Measurements from ENCODE around the gene SV2A. TPM values are rescaled to one million over a fixed set of nuclear protein-coding genes. Genes with fewer than 3 reads are reported as not detected.
"Not testable (repeated sequence)": the region's sequence is repeated elsewhere in the genome, so short reads cannot be mapped to it uniquely, and the experiment has no call there.

Gene SV2A
- total RNA-seq: 1 to 10 TPM; 1.4 to 7.4 TPM

GRCh38 chr1:149917571-149918144 is at the start of gene SV2A:
TSS of gene SV2A (minus strand) at chr1:149917844. CDS start at chr1:149913840, 4,004 bp downstream.
- no peaks in the 10 kb centered on the region for H3K9me3 Mint-ChIP-seq
- ATAC-seq (peak in 1 of 2 donors; percentile 63), DNase-seq (ENCODE audit: low spot score) (peak; percentile 51)
- H3K27ac Mint-ChIP-seq: peak within 1 kb of the TSS in 1 of 2 donors; percentile 60
- no peaks in the 10 kb centered on the region for H3K36me3 Mint-ChIP-seq
- H3K4me1 Mint-ChIP-seq (ENCODE audit: low read depth in 2 of 2): peaks cover 6 to 7% of the 10 kb centered on the region in 2 donors
- peaks cover 9 to 16% of the 10 kb centered on the region in 2 donors for H3K27me3 Mint-ChIP-seq
- peak within 1 kb of the TSS; percentile 62 for H3K4me3 Mint-ChIP-seq

GRCh38 chr1:149967041-149967440 is 49.4 kb upstream of the SV2A start:
- H3K27ac Mint-ChIP-seq: no peak overlapping the region
- H3K36me3 Mint-ChIP-seq: peaks cover 6% of the 10 kb centered on the region
- no peak overlapping the region for H3K4me3 Mint-ChIP-seq
- no peaks in the 10 kb centered on the region for H3K27me3 Mint-ChIP-seq
- no peaks in the 10 kb centered on the region for H3K9me3 Mint-ChIP-seq
- H3K4me1 Mint-ChIP-seq (ENCODE audit: low read depth in 2 of 2): peaks cover 0 to 7% of the 10 kb centered on the region in 2 donors
- DNase-seq (ENCODE audit: low spot score) (no peak), ATAC-seq (no peak)

GRCh38 chr1:149966405-149966804 is 48.8 kb upstream of the SV2A start:
- no peaks in the 10 kb centered on the region for H3K27me3 Mint-ChIP-seq
- DNase-seq (ENCODE audit: low spot score) (no peak), ATAC-seq (no peak)
- H3K4me3 Mint-ChIP-seq: no peak overlapping the region
- no peaks in the 10 kb centered on the region for H3K9me3 Mint-ChIP-seq
- H3K27ac Mint-ChIP-seq: no peak overlapping the region
- H3K4me1 Mint-ChIP-seq (ENCODE audit: low read depth in 2 of 2): peaks cover 0 to 9% of the 10 kb centered on the region in 2 donors
- H3K36me3 Mint-ChIP-seq: peaks cover 7% of the 10 kb centered on the region

GRCh38 chr1:149965440-149965839 is 47.8 kb upstream of the SV2A start:
- Mint-ChIP-seq H3K9me3 (no peaks in the 10 kb centered on the region), H3K4me3 (no peak overlapping the region), H3K27me3 (no peaks in the 10 kb centered on the region), H3K4me1 (ENCODE audit: low read depth in 2 of 2) (peaks cover 0 to 11% of the 10 kb centered on the region in 2 donors), H3K27ac (peak overlapping the region in 1 of 2 donors; percentile 12), H3K36me3 (peaks cover 16% of the 10 kb centered on the region)
- DNase-seq (ENCODE audit: low spot score) (no peak), ATAC-seq (no peak)

GRCh38 chr1:149963358-149963757 is 45.7 kb upstream of the SV2A start:
- ATAC-seq (no peak), DNase-seq (ENCODE audit: low spot score) (no peak)
- Mint-ChIP-seq H3K4me3 (no peak overlapping the region), H3K4me1 (ENCODE audit: low read depth in 2 of 2) (peaks cover 0 to 11% of the 10 kb centered on the region in 2 donors), H3K36me3 (peaks cover 28% of the 10 kb centered on the region), H3K9me3 (no peaks in the 10 kb centered on the region), H3K27ac (no peak overlapping the region), H3K27me3 (no peaks in the 10 kb centered on the region)

- Mint-ChIP-seq H3K27ac (no peak overlapping the region), H3K36me3 (peaks cover 28% of the 10 kb centered on the region), H3K4me1 (ENCODE audit: low read depth in 2 of 2) (peaks cover 0 to 11% of the 10 kb centered on the region in 2 donors), H3K27me3 (no peaks in the 10 kb centered on the region), H3K9me3 (no peaks in the 10 kb centered on the region), H3K4me3 (no peak overlapping the region)
- DNase-seq (ENCODE audit: low spot score): no peak
- ATAC-seq: no peak
Measured at GRCh38 chr1:149962736-149963135, 45.1 kb upstream of the SV2A start.

GRCh38 chr1:149962039-149962647 is 44.5 kb upstream of the SV2A start:
- no peak overlapping the region for H3K4me3 Mint-ChIP-seq
- peaks cover 28% of the 10 kb centered on the region for H3K36me3 Mint-ChIP-seq
- H3K9me3 Mint-ChIP-seq: no peaks in the 10 kb centered on the region
- ATAC-seq (peak; percentile 57 to 73), DNase-seq (ENCODE audit: low spot score) (no peak)
- no peaks in the 10 kb centered on the region for H3K27me3 Mint-ChIP-seq
- H3K27ac Mint-ChIP-seq: peak overlapping the region in 1 of 2 donors; percentile 76
- H3K4me1 Mint-ChIP-seq (ENCODE audit: low read depth in 2 of 2): peaks cover 0 to 11% of the 10 kb centered on the region in 2 donors

GRCh38 chr1:149957548-149957947 is 39.9 kb upstream of the SV2A start:
- H3K4me1 Mint-ChIP-seq (ENCODE audit: low read depth in 2 of 2); DNase-seq (ENCODE audit: low spot score); H3K4me3 Mint-ChIP-seq; H3K27ac Mint-ChIP-seq; H3K27me3 Mint-ChIP-seq; H3K9me3 Mint-ChIP-seq; ATAC-seq: not testable (repeated sequence)
- H3K36me3 Mint-ChIP-seq: peaks cover 36% of the 10 kb centered on the region

- Mint-ChIP-seq H3K4me3 (no peak overlapping the region), H3K36me3 (peaks cover 9% of the 10 kb centered on the region), H3K27ac (no peak overlapping the region), H3K9me3 (no peaks in the 10 kb centered on the region), H3K4me1 (ENCODE audit: low read depth in 2 of 2) (no peaks in the 10 kb centered on the region), H3K27me3 (no peaks in the 10 kb centered on the region)
- DNase-seq (ENCODE audit: low spot score) (no peak), ATAC-seq (no peak)
Measured at GRCh38 chr1:149949911-149950310, 32.3 kb upstream of the SV2A start.

GRCh38 chr1:149945206-149945605 is 27.6 kb upstream of the SV2A start:
- no peaks in the 10 kb centered on the region for H3K9me3 Mint-ChIP-seq
- H3K27ac Mint-ChIP-seq: no peak overlapping the region
- H3K4me3 Mint-ChIP-seq: no peak overlapping the region
- H3K4me1 Mint-ChIP-seq (ENCODE audit: low read depth in 2 of 2): no peaks in the 10 kb centered on the region
- ATAC-seq (no peak), DNase-seq (ENCODE audit: low spot score) (no peak)
- H3K27me3 Mint-ChIP-seq: no peaks in the 10 kb centered on the region
- peaks cover 5% of the 10 kb centered on the region for H3K36me3 Mint-ChIP-seq

- Mint-ChIP-seq H3K4me3 (no peak overlapping the region), H3K27me3 (no peaks in the 10 kb centered on the region), H3K9me3 (no peaks in the 10 kb centered on the region), H3K4me1 (ENCODE audit: low read depth in 2 of 2) (peaks cover 8 to 11% of the 10 kb centered on the region in 2 donors), H3K36me3 (peaks cover 5% of the 10 kb centered on the region), H3K27ac (peak overlapping the region in 1 of 2 donors; percentile 62)
- no peak for DNase-seq (ENCODE audit: low spot score)
- ATAC-seq: no peak
Measured at GRCh38 chr1:149942885-149943284, 25.2 kb upstream of the SV2A start.

GRCh38 chr1:149942207-149942606 is 24.6 kb upstream of the SV2A start:
- Mint-ChIP-seq H3K9me3 (no peaks in the 10 kb centered on the region), H3K36me3 (no peaks in the 10 kb centered on the region), H3K27ac (no peak overlapping the region), H3K27me3 (no peaks in the 10 kb centered on the region), H3K4me1 (ENCODE audit: low read depth in 2 of 2) (peaks cover 15 to 18% of the 10 kb centered on the region in 2 donors), H3K4me3 (no peak overlapping the region)
- ATAC-seq: no peak
- no peak for DNase-seq (ENCODE audit: low spot score)

GRCh38 chr1:149940427-149940826 is 22.8 kb upstream of the SV2A start:
- H3K4me3 Mint-ChIP-seq: no peak overlapping the region
- H3K27ac Mint-ChIP-seq: no peak overlapping the region
- H3K36me3 Mint-ChIP-seq: no peaks in the 10 kb centered on the region
- peaks cover 17 to 19% of the 10 kb centered on the region in 2 donors for H3K4me1 Mint-ChIP-seq (ENCODE audit: low read depth in 2 of 2)
- ATAC-seq (no peak), DNase-seq (ENCODE audit: low spot score) (no peak)
- no peaks in the 10 kb centered on the region for H3K9me3 Mint-ChIP-seq
- H3K27me3 Mint-ChIP-seq: no peaks in the 10 kb centered on the region

GRCh38 chr1:149938668-149939003 is 21.0 kb upstream of the SV2A start:
- H3K9me3 Mint-ChIP-seq; H3K27me3 Mint-ChIP-seq; DNase-seq (ENCODE audit: low spot score); H3K4me3 Mint-ChIP-seq; ATAC-seq; H3K36me3 Mint-ChIP-seq: not testable (repeated sequence)
- peaks cover 19 to 20% of the 10 kb centered on the region in 2 donors for H3K4me1 Mint-ChIP-seq (ENCODE audit: low read depth in 2 of 2)
- H3K27ac Mint-ChIP-seq: peak overlapping the region in 1 of 2 donors; percentile 68
